ENCODE measurements around the gene HBA2.

HBA2 gene

DNA sequence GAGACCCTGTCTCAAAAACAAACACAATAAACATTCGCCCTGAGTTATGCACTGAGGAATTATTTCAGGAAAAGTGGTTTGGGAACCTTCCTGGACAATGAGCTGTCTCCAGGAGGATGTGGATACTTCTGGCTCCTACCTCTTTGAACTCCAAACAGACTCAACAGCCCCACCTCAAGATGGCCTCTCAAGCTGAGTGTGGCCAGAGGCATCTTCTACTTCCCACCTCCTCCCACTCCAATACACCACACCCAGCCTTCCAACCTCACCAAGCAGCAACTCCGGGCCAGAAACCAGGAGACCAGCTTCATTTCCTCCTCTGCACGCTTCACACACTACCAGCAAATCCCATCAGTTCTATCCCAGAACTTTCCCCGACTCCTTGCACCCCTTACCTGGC lies 19.2 kb downstream of the HBA2 start:
- Histone ChIP-seq H2AFZ (ENCODE audit: low read length) (no peak overlapping the region), H3K27me3 (ENCODE audit: control insufficient read depth in 3 of 3, insufficient read depth in 3 of 3, low read depth in 1 of 3, low read length in 3 of 3) (peaks cover 0 to 2% (median 0%) of the 10 kb centered on the region in 3 experiments), H3K4ac (ENCODE audit: low read length) (no peak overlapping the region), H3K4me3 (ENCODE audit: low read length in 2 of 2) (no peak overlapping the region), H3K9ac (ENCODE audit: low read depth, low read length, poor library complexity) (no peak overlapping the region), H3K14ac (ENCODE audit: low read length) (no peak overlapping the region), H3K18ac (ENCODE audit: low read length) (no peak overlapping the region), H4K91ac (ENCODE audit: low read depth, low read length, poor library complexity) (no peak overlapping the region), H2AK5ac (ENCODE audit: low read depth, low read length) (no peak overlapping the region), H3K9me3 (replicated peaks in 1 of 2; ENCODE audit: control insufficient read depth in 2 of 2, insufficient read depth in 1 of 2, low read depth in 1 of 2, low read length in 2 of 2) (peaks cover 0 to 4% of the 10 kb centered on the region in 2 donors), H3K36me3 (replicated peaks in 1 of 2; ENCODE audit: control insufficient read depth in 2 of 2, insufficient read depth in 2 of 2, low read length in 2 of 2) (peaks cover 69 to 98% of the 10 kb centered on the region in 2 donors), H2BK15ac (ENCODE audit: low read length) (no peak overlapping the region), H4K8ac (ENCODE audit: low read depth, low read length) (no peak overlapping the region), H3K23ac (ENCODE audit: low read depth, low read length, poor library complexity) (no peak overlapping the region), H3K79me1 (ENCODE audit: low read depth, low read length) (peaks cover 7% of the 10 kb centered on the region), H3K4me2 (ENCODE audit: insufficient read depth, low read length, poor library complexity, severe bottlenecking) (no peak overlapping the region), H3K4me1 (ENCODE audit: control insufficient read depth in 2 of 2, insufficient read depth in 1 of 2, low read depth in 1 of 2, low read length in 2 of 2) (no peaks in the 10 kb centered on the region), H2BK12ac (ENCODE audit: low read length) (no peak overlapping the region), H3K27ac (replicated peaks; ENCODE audit: low read length) (no peak overlapping the region), H2BK120ac (ENCODE audit: low read depth, low read length) (no peak overlapping the region), H2BK5ac (ENCODE audit: low read length) (no peak overlapping the region)
- DNase-seq (ENCODE audit: low spot score): no peak
- WGBS, 2 donors (ENCODE audit: extremely low coverage in 2 of 2, insufficient read length in 2 of 2, insufficient replicate concordance in 1 of 2): no CpG with 5 or more reads among the region's 4 CpGs

DNA sequence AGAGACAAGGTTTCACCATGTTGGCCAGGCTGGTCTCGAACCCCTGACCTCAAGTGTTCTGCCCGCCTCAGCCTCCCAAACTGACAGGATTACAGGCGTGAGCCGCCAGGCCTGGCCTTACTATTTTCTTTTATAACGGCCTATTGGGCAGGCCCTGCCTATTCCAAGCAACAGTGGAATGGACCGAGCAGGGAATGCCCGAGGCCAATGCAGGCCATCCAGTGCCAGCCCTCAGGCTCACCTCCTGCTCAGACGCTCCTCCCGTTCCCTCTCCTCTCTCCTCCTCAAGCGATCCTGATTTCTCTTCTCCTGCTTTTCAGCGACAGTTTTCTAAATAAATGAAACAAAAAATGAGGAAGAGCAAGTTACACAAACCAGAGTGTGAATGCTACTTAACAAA lies 20.0 kb downstream of the HBA2 start:
- Histone ChIP-seq H2BK12ac (ENCODE audit: low read length) (no peak overlapping the region), H3K27ac (replicated peaks; ENCODE audit: low read length) (no peak overlapping the region), H3K23ac (ENCODE audit: low read depth, low read length, poor library complexity) (no peak overlapping the region), H2AK5ac (ENCODE audit: low read depth, low read length) (no peak overlapping the region), H3K4me3 (ENCODE audit: low read length in 2 of 2) (no peak overlapping the region), H3K4me1 (ENCODE audit: control insufficient read depth in 2 of 2, insufficient read depth in 1 of 2, low read depth in 1 of 2, low read length in 2 of 2) (no peaks in the 10 kb centered on the region), H3K18ac (ENCODE audit: low read length) (no peak overlapping the region), H3K4ac (ENCODE audit: low read length) (no peak overlapping the region), H2AFZ (ENCODE audit: low read length) (no peak overlapping the region), H3K79me1 (ENCODE audit: low read depth, low read length) (peaks cover 6% of the 10 kb centered on the region), H3K36me3 (replicated peaks in 1 of 2; ENCODE audit: control insufficient read depth in 2 of 2, insufficient read depth in 2 of 2, low read length in 2 of 2) (peaks cover 69 to 99% of the 10 kb centered on the region in 2 donors), H3K9ac (ENCODE audit: low read depth, low read length, poor library complexity) (no peak overlapping the region), H2BK120ac (ENCODE audit: low read depth, low read length) (no peak overlapping the region), H2BK15ac (ENCODE audit: low read length) (no peak overlapping the region), H4K91ac (ENCODE audit: low read depth, low read length, poor library complexity) (no peak overlapping the region), H3K27me3 (ENCODE audit: control insufficient read depth in 3 of 3, insufficient read depth in 3 of 3, low read depth in 1 of 3, low read length in 3 of 3) (peaks cover 0 to 2% (median 0%) of the 10 kb centered on the region in 3 experiments), H2BK5ac (ENCODE audit: low read length) (no peak overlapping the region), H3K9me3 (replicated peaks in 1 of 2; ENCODE audit: control insufficient read depth in 2 of 2, insufficient read depth in 1 of 2, low read depth in 1 of 2, low read length in 2 of 2) (peaks cover 0 to 2% of the 10 kb centered on the region in 2 donors), H4K8ac (ENCODE audit: low read depth, low read length) (no peak overlapping the region), H3K4me2 (ENCODE audit: insufficient read depth, low read length, poor library complexity, severe bottlenecking) (no peak overlapping the region), H3K14ac (ENCODE audit: low read length) (no peak overlapping the region)
- no peak for DNase-seq (ENCODE audit: low spot score)
- no CpG with 5 or more reads among the region's 11 CpGs for WGBS, 2 donors (ENCODE audit: extremely low coverage in 2 of 2, insufficient read length in 2 of 2, insufficient replicate concordance in 1 of 2)

- Histone ChIP-seq H2BK5ac (ENCODE audit: low read length) (no peak overlapping the region), H3K27ac (replicated peaks; ENCODE audit: low read length) (no peak overlapping the region), H3K23ac (ENCODE audit: low read depth, low read length, poor library complexity) (no peak overlapping the region), H3K9ac (ENCODE audit: low read depth, low read length, poor library complexity) (no peak overlapping the region), H2BK12ac (ENCODE audit: low read length) (no peak overlapping the region), H2AK5ac (ENCODE audit: low read depth, low read length) (no peak overlapping the region), H4K8ac (ENCODE audit: low read depth, low read length) (no peak overlapping the region), H3K4me3 (ENCODE audit: low read length in 2 of 2) (no peak overlapping the region), H2BK15ac (ENCODE audit: low read length) (no peak overlapping the region), H3K4me2 (ENCODE audit: insufficient read depth, low read length, poor library complexity, severe bottlenecking) (no peak overlapping the region), H2AFZ (ENCODE audit: low read length) (no peak overlapping the region), H3K27me3 (ENCODE audit: control insufficient read depth in 3 of 3, insufficient read depth in 3 of 3, low read depth in 1 of 3, low read length in 3 of 3) (peaks cover 0 to 2% (median 0%) of the 10 kb centered on the region in 3 experiments), H4K91ac (ENCODE audit: low read depth, low read length, poor library complexity) (no peak overlapping the region), H2BK120ac (ENCODE audit: low read depth, low read length) (no peak overlapping the region), H3K14ac (ENCODE audit: low read length) (no peak overlapping the region), H3K4me1 (ENCODE audit: control insufficient read depth in 2 of 2, insufficient read depth in 1 of 2, low read depth in 1 of 2, low read length in 2 of 2) (no peaks in the 10 kb centered on the region), H3K36me3 (replicated peaks in 1 of 2; ENCODE audit: control insufficient read depth in 2 of 2, insufficient read depth in 2 of 2, low read length in 2 of 2) (peaks cover 70 to 99% of the 10 kb centered on the region in 2 donors), H3K9me3 (replicated peaks in 1 of 2; ENCODE audit: control insufficient read depth in 2 of 2, insufficient read depth in 1 of 2, low read depth in 1 of 2, low read length in 2 of 2) (peaks cover 0 to 2% of the 10 kb centered on the region in 2 donors), H3K18ac (ENCODE audit: low read length) (no peak overlapping the region), H3K4ac (ENCODE audit: low read length) (no peak overlapping the region), H3K79me1 (ENCODE audit: low read depth, low read length) (peaks cover 6% of the 10 kb centered on the region)
- DNase-seq (ENCODE audit: low spot score): no peak
- no CpG with 5 or more reads among the region's 15 CpGs for WGBS, 2 donors (ENCODE audit: extremely low coverage in 2 of 2, insufficient read length in 2 of 2, insufficient replicate concordance in 1 of 2)
Observed at GRCh38 chr16:193441-193840, 20.8 kb downstream of the HBA2 start.

DNA sequence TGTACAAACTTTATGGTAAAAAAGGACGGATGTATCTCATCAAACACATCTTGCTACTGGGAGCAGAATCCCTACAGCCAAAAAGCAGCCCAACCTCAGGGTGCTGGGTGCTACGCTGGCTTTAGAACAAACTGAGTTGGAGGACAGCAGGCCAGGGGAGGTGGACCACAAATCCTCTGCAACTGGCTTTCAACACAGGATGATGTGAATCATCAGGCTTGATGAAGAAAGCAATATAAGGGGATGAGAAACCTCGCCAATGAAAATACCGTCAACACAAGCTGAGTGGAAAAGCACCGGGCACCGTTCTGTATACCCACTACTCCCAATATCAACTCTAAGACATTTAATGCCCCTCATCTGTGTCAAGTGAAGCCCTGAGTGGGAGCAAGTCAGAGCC lies 21.8 kb downstream of the HBA2 start:
- peaks cover 0 to 2% of the 10 kb centered on the region in 2 donors for H3K9me3 ChIP-seq (replicated peaks in 1 of 2; ENCODE audit: control insufficient read depth in 2 of 2, insufficient read depth in 1 of 2, low read depth in 1 of 2, low read length in 2 of 2)
- peaks cover 0 to 2% (median 0%) of the 10 kb centered on the region in 3 experiments for H3K27me3 ChIP-seq (ENCODE audit: control insufficient read depth in 3 of 3, insufficient read depth in 3 of 3, low read depth in 1 of 3, low read length in 3 of 3)
- peaks cover 67 to 99% of the 10 kb centered on the region in 2 donors for H3K36me3 ChIP-seq (replicated peaks in 1 of 2; ENCODE audit: control insufficient read depth in 2 of 2, insufficient read depth in 2 of 2, low read length in 2 of 2)
- no peak overlapping the region for H2BK120ac ChIP-seq (ENCODE audit: low read depth, low read length)
- no peak overlapping the region for H3K14ac ChIP-seq (ENCODE audit: low read length)
- no peak overlapping the region for H2AK5ac ChIP-seq (ENCODE audit: low read depth, low read length)
- H4K91ac ChIP-seq (ENCODE audit: low read depth, low read length, poor library complexity): no peak overlapping the region
- H2BK5ac ChIP-seq (ENCODE audit: low read length): no peak overlapping the region
- H3K4me1 ChIP-seq (ENCODE audit: control insufficient read depth in 2 of 2, insufficient read depth in 1 of 2, low read depth in 1 of 2, low read length in 2 of 2): no peaks in the 10 kb centered on the region
- no peak overlapping the region for H3K4me3 ChIP-seq (ENCODE audit: low read length in 2 of 2)
- H3K18ac ChIP-seq (ENCODE audit: low read length): no peak overlapping the region
- no peak overlapping the region for H3K9ac ChIP-seq (ENCODE audit: low read depth, low read length, poor library complexity)
- H3K23ac ChIP-seq (ENCODE audit: low read depth, low read length, poor library complexity): no peak overlapping the region
- DNase-seq (ENCODE audit: low spot score): no peak
- H4K8ac ChIP-seq (ENCODE audit: low read depth, low read length): no peak overlapping the region
- no peak overlapping the region for H2BK12ac ChIP-seq (ENCODE audit: low read length)
- no peak overlapping the region for H3K4me2 ChIP-seq (ENCODE audit: insufficient read depth, low read length, poor library complexity, severe bottlenecking)
- H3K4ac ChIP-seq (ENCODE audit: low read length): no peak overlapping the region
- H3K79me1 ChIP-seq (ENCODE audit: low read depth, low read length): peaks cover 6% of the 10 kb centered on the region
- H3K27ac ChIP-seq (replicated peaks; ENCODE audit: low read length): no peak overlapping the region
- H2AFZ ChIP-seq (ENCODE audit: low read length): no peak overlapping the region
- no peak overlapping the region for H2BK15ac ChIP-seq (ENCODE audit: low read length)
- WGBS, 2 donors (ENCODE audit: extremely low coverage in 2 of 2, insufficient read length in 2 of 2, insufficient replicate concordance in 1 of 2): no CpG with 5 or more reads among the region's 6 CpGs

All from neuronal stem cell (in vitro differentiated cells).